ENCODE measurements around the gene UCN3.

Gene UCN3

DNA sequence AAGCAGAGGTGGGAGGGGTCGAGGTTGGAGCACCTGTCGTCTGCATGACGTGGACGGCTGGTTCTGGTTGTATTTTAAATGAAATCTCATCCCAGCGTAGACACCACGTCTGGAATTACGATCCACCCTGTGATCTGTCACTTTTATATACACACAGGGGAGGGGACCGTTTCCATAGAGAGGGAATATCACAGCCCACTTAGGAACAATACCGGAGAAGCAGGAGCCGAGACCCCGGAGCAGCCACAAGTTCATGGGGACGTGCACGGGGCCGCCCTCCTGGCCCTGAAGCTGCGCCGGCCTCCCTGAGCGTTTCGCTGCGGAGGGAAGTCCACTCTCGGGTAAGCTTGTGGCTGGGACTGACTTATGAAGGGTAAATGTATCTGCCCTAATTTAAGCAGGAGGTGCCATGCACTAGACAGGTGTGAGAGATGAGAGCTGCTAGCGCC is at the start of gene UCN3:
Gene UCN3, plus strand, starts transcription at position 77 of the 449 bp plus-strand sequence. CDS start 8,755 bp downstream, outside the sequence.
- no peaks in the 10 kb centered on the region for H3K4me1 ChIP-seq (ENCODE audit: control insufficient read depth in 1 of 2, insufficient read depth in 1 of 2, low read depth in 1 of 2, low read length in 1 of 2)
- no peaks in the 10 kb centered on the region for H3K9me3 ChIP-seq
- no peak within 1 kb of the TSS for H3K4me3 ChIP-seq (ENCODE audit: low read depth in 1 of 2, low read length in 1 of 2)
- no peak within 1 kb of the TSS for H3K27ac ChIP-seq
- H3K27me3 ChIP-seq: peaks cover 25% of the 10 kb centered on the region
- TF ChIP-seq, protein P1, sequence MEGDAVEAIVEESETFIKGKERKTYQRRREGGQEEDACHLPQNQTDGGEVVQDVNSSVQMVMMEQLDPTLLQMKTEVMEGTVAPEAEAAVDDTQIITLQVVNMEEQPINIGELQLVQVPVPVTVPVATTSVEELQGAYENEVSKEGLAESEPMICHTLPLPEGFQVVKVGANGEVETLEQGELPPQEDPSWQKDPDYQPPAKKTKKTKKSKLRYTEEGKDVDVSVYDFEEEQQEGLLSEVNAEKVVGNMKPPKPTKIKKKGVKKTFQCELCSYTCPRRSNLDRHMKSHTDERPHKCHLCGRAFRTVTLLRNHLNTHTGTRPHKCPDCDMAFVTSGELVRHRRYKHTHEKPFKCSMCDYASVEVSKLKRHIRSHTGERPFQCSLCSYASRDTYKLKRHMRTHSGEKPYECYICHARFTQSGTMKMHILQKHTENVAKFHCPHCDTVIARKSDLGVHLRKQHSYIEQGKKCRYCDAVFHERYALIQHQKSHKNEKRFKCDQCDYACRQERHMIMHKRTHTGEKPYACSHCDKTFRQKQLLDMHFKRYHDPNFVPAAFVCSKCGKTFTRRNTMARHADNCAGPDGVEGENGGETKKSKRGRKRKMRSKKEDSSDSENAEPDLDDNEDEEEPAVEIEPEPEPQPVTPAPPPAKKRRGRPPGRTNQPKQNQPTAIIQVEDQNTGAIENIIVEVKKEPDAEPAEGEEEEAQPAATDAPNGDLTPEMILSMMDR (IDR thresholded peaks at IDR 0.05): no peak
- no peaks in the 10 kb centered on the region for H3K36me3 ChIP-seq

DNA sequence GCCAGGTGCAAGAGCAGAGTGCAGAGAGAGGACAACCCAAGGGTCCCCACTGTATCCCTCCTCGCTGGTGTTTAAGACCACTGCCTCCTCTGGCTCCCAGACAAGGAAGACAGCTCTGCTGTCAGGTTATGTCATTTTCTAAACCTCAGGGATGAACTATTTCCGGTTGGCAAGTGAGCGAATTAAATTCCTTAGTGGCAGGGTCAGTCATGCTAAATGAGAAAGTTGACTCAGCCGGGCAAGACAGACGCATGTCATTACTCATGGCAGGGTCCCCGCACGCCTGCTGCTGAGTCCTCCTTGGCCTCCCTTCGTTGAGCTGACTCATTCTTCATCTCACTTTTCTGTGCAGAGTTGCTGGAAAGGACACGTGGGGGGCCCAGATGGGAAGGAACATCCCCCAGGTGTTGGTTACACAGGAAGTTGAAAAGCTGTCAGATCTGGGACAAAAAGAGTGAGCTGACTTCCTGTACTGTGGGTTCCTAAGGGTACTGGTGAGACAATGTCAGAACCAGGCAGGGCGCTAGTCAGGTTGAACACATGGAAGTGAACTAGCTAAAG is 47.1 kb upstream of the UCN3 start:
- H3K27ac ChIP-seq: no peak overlapping the region
- H3K4me3 ChIP-seq (ENCODE audit: low read depth in 1 of 2, low read length in 1 of 2): no peak overlapping the region
- TF ChIP-seq, protein P1 (IDR thresholded peaks at IDR 0.05): no peak
- H3K4me1 ChIP-seq (ENCODE audit: control insufficient read depth in 1 of 2, insufficient read depth in 1 of 2, low read depth in 1 of 2, low read length in 1 of 2): peaks cover 6 to 15% of the 10 kb centered on the region in 2 experiments
- H3K9me3 ChIP-seq: no peaks in the 10 kb centered on the region
- no peaks in the 10 kb centered on the region for H3K36me3 ChIP-seq
- H3K27me3 ChIP-seq: no peaks in the 10 kb centered on the region

DNA sequence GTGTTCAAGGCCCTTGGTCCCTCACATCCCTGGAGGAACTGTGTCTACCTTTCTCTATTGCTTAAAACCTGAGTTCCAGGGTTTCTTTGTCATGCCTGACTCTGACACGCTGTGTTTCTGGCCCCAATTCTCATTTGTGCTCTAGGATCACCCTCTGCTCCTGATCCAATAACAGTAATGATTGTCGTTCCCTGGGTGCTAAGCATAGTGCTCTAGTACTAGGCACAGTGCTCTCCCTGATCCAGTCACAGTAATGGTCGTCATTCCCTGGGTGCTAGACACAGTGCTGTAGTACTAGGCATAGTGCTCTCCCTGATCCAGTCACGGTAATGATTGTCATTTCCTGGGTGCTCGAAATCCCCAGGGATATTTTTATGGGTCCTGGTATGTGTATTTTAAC is 46.6 kb upstream of the UCN3 start:
- Histone ChIP-seq H3K27me3 (no peaks in the 10 kb centered on the region), H3K9me3 (no peaks in the 10 kb centered on the region), H3K4me1 (ENCODE audit: control insufficient read depth in 1 of 2, insufficient read depth in 1 of 2, low read depth in 1 of 2, low read length in 1 of 2) (peaks cover 6 to 15% of the 10 kb centered on the region in 2 experiments), H3K4me3 (ENCODE audit: low read depth in 1 of 2, low read length in 1 of 2) (no peak overlapping the region), H3K36me3 (no peaks in the 10 kb centered on the region), H3K27ac (no peak overlapping the region)
- TF ChIP-seq, protein P1 (IDR thresholded peaks at IDR 0.05): no peak

DNA sequence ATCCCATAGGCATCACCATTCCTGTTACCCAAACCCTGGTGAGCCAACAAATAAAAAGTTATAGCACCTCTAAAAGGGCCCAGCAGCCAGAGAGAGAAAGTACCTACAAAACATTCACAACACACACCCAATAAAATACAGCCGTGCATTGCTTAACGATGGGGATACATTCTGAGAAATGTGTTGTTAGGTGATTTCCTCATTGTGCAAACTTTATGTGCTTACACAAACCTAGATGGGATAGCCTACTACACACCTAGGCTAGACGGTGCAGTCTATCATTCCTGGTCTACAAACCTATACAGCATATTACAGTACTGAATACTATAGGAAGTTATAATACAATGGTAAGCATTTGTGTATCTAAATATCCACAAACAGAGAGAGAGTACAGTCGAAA is 44.9 kb upstream of the UCN3 start:
- Histone ChIP-seq H3K4me1 (ENCODE audit: control insufficient read depth in 1 of 2, insufficient read depth in 1 of 2, low read depth in 1 of 2, low read length in 1 of 2) (peaks cover 6 to 15% of the 10 kb centered on the region in 2 experiments), H3K9me3 (no peaks in the 10 kb centered on the region), H3K27me3 (peaks cover 4% of the 10 kb centered on the region), H3K27ac (no peak overlapping the region), H3K4me3 (ENCODE audit: low read depth in 1 of 2, low read length in 1 of 2) (no peak overlapping the region), H3K36me3 (no peaks in the 10 kb centered on the region)
- TF ChIP-seq, protein P1 (IDR thresholded peaks at IDR 0.05): no peak

DNA sequence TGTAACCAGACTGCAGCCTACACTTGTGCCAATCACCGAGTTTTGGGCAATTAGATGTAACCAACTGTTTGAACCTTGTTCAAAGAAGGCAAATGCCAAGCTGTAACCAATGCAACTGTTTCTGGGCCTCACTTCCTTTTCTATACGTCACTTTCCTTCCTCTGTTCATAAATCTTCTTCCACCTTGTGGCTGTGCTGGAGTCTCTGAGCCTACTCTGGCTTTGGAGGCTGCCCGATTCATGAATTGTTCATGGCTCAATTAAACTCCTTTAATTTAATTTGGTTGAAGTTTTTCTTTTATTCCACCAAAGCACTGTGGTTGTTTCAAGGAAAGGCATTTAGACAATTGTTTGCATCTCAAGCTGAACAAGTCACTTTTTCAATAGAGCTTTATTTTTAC is 43.5 kb upstream of the UCN3 start:
- H3K4me1 ChIP-seq (ENCODE audit: control insufficient read depth in 1 of 2, insufficient read depth in 1 of 2, low read depth in 1 of 2, low read length in 1 of 2): peaks cover 6 to 15% of the 10 kb centered on the region in 2 experiments
- H3K36me3 ChIP-seq: no peaks in the 10 kb centered on the region
- no peak overlapping the region for H3K4me3 ChIP-seq (ENCODE audit: low read depth in 1 of 2, low read length in 1 of 2)
- TF ChIP-seq, protein P1 (IDR thresholded peaks at IDR 0.05): no peak
- no peak overlapping the region for H3K27ac ChIP-seq
- H3K9me3 ChIP-seq: no peaks in the 10 kb centered on the region
- peaks cover 8% of the 10 kb centered on the region for H3K27me3 ChIP-seq
